GM19025 (cell line): ENCODE results near the gene DCAF12.
"Not testable (repeated sequence)": the region's sequence is repeated elsewhere in the genome, so short reads cannot be mapped to it uniquely, and the experiment has no call there.

Experiments
- ATAC-seq: cut with Tn5 transposase; IDR thresholded peaks from one replicate; pipeline ENCODE4 v1.9.1; 2021; ENCODE audit warnings: mild to moderate bottlenecking, low read depth, moderate library complexity; ENCODE audit not compliant: unreplicated experiment

The DCAF12 gene

GRCh38 chr9:34126207-34127034, at the start of gene DCAF12:
TSS of gene DCAF12 (minus strand) at chr9:34126698. CDS start at chr9:34126431, 267 bp downstream.
- ATAC-seq: peak; percentile 84

GRCh38 chr9:34176089-34176488, 49.6 kb upstream of the DCAF12 start:
- ATAC-seq: no peak

- ATAC-seq: no peak
These were observed 45.4 kb upstream of the DCAF12 start for GRCh38 chr9:34171753-34172535.

DNA sequence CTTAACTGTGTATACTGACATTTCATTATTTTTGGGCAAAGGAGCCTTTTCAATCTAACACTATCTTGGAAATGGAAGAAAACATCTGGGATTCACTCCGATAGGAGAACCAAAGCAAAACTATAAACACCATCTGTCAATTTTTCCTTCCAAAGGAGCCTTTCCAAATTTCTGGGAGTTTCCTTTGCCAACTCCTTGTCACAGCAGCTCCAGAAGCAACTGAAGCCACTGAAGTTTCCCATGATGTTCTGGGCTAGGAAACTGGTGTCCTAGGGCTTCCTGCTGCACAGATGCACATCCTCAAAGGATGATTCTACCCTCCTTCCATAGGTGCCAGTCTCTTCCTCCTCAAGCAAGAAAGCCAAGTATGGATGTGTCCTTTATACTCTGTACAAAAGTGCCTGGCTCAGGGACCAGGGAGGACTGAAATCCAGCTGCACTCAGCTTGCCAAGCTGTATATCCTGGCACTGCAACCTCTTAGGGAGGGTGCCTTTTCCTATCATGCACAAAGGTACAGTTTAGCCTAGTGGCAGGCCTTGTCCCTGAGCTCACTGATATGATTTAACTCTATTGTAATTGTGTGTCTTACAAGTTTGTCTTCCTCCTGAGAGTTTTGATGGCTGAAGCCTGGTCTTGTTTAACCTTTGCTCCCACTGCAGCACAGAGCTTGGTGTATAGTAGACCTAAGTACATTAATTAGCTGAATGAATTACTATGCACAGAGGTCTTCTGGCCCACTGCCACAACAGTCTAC, 43.9 kb upstream of the DCAF12 start:
- no peak for ATAC-seq

DNA sequence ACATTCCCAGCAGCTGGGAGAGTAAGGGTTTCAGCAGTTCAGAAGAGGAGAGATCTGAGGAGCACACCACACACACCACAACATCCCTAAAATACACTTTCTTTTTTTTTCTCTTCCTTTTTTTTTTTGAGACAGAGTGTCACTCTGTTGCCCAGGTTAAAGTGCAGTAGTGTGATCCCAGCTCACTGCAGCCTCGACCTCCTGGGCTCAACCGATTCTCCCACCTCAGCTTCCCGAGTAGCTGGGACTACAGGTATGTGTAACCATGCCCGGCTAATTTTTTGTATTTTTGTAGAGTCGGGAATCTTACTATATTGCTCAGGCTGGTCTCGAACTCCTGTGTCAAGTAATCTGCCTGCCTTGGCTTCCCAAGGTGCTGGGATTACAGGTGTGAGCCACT, 42.6 kb upstream of the DCAF12 start:
- ATAC-seq: no peak

DNA sequence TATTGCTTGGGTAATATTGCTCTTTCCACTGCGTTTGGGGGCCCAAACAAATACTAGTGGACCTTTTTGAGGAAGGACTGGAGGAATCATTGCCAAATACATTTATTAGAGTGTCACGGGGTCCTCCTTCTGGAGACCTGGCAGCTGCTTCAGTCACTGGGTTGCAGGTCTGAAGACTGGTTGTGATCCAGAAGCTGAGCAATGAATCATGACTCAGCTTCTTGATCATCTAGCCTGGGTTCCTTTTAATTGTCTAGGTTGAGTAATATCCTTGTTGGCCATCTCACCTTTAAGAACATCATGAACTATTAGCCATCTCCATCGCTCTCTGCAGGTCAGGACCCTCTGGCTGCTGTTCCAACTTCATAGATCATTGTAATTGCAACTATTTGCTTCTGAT, 36.9 kb upstream of the DCAF12 start:
- ATAC-seq: no peak

DNA sequence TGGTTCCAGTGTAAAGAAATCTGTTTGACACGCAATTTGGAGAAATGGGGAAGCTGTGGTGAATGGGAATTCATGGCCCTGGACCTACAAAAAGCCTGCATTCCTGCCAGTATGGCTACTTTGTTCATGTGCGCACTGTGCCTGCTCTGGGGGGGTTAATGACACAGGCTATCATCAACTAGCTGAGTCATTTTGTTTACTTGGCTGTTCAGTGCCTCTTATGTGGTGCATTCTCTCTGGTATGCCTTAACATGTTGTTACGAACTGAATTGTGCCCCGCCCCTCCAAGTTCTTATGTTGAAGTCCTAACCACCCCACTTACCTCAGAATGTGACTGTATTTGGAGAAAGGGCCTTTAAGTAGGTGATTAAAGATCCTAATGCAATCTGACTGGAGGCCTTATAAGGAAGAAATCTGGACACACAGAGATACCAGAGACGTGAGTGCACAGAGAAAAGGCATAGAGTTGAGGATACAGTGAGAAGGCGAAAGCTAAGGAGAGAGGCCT, 31.9 kb upstream of the DCAF12 start:
- no peak for ATAC-seq

DNA sequence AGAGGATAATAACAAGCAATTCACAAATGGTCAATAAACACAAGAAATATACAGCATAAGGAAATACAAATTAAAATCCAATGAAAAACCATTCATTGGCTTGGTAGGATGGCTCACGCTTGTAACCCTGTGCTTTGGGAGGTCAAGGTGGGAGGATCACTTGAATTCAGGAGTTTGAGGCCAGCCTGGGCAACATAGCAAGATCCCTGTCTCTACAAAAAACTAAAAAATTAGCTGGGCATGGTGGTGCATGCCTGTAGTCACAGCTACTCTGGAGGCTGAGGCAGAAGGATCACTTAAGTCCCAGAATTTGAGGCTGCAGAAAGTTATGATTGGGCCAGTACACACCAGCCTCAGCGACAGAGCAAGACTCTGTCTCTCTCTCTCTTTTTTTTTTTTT, 31.4 kb upstream of the DCAF12 start:
- ATAC-seq: no peak

DNA sequence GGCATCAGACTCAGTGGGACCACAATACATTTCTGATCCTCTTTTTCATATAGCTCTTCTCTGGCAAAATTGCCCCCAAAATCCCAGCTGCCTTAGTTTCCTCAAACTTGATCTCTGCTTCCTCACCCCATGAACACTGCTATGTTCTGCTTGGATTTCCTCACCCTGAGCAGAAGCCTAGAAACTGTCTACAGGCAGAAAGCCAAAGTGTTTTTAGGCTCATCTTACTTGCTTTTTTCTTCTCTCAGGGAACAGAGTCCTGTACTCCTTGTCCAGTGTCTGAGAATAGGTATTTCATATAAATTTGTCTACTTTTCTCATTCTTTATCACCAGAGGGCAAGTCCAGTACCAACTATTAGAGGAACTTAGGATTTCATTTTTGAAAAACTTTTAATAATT, 30.8 kb upstream of the DCAF12 start:
- no peak for ATAC-seq

DNA sequence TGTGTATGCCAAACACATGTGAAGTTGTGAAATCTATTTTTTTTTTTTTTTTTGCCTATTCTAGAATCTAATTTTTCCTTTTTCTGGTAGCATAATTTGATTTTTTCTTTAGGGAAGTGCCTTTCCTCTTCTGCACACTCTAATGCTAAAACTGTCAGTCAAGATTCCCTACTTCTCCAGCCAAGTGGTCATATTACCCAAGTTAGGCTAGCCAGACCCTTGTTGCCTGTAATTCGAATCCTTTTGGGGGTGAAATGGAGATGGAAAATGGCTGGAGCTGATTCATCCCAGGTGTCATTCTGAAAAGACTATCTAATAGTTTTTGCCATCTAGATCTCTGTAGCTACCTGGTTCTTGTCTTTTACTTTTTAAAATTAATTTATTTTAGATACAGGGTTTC, 27.6 kb upstream of the DCAF12 start:
- no peak for ATAC-seq

DNA sequence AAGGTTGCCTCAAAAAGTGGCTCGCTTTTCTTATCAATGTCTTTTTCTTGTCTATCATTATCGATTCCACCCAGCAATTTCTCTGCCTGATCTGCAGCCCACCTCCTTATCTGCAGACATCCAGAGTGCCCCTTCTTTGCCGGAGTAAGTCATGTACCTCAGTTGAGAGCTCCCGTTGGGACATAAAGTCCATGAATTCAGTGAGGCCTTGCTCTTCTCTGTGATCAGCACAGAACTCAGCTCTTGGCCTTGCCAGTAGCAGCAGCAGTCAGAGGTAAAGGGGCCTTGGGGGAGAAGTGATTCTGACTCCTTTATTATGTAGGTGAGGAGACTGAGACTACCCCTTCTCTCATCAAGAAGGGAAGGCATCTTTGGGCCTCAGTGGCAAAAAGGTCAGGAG, 24.9 kb upstream of the DCAF12 start:
- no peak for ATAC-seq

- ATAC-seq: no peak
These were observed 18.7 kb upstream of the DCAF12 start for GRCh38 chr9:34145165-34145564.

GRCh38 chr9:34143116-34143515, 16.6 kb upstream of the DCAF12 start:
- ATAC-seq: no peak

DNA sequence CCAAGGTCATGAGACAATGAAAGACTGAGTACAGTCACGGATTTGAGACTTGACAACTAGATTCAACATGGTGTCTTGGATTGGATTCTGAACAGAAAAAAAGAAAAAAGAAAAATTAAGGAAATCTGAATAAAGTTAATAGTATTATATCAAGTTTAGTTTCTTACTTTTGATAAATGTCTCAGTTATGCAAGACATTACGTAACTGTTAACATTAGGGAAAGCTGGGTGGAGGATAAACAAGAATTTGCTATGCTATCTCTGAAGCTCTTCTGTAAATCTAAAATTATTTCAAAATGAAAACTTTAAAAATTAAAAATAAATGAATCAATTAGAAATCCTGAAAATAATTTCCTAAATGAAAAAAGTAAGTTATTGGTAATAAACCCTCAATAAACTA, 14.4 kb upstream of the DCAF12 start:
- no peak for ATAC-seq

- ATAC-seq: no peak
These were observed 13.1 kb upstream of the DCAF12 start for GRCh38 chr9:34139477-34140146.

GRCh38 chr9:34138644-34139043, 12.1 kb upstream of the DCAF12 start:
- ATAC-seq: not testable (repeated sequence)

- no peak for ATAC-seq
These were observed 8.0 kb upstream of the DCAF12 start for GRCh38 chr9:34134521-34134920.

DNA sequence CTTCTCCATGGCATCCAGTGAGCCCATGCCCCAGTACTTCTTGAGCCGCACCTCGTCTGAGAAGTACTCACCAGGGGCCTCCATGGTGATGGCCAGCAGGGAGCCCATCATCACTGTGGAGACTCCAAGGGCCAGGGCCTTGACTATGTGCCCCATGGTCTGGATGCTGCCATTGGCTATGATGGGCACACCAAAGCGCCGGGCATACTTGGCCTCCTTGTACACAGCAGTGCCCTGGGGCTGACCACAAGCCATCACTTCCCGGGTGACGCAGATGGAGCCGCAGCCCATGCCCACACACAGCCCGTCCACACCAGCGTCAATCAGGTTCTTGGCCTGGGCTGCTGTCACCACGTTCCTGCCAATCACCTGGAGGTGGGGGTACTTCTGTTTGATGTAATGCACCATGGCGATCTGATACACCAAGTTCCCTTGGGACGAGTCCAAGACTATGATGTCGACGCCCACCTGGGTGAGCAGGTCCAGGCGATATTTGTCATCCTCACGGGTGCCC, 7.0 kb upstream of the DCAF12 start:
- no peak for ATAC-seq

DNA sequence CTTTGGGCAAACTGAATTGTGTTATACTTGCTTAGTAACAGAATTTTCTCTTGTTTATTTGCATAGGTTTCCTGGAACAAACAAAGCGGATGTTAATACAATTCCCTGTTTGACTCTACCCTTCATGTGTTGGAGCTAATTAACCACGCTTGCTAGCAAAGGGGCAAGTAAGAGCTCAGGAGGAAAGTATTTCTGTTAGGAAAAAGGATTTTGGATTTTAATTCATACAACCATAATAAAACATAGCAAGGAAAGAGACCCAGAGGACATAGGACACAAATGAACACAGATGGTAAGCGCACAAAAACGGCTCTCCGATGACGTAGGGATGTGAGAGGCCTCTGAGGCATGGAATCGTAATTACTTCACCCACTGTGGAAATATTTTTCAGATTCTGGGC, 5.1 kb upstream of the DCAF12 start:
- no peak for ATAC-seq
